Neural cell (in vitro differentiated cells): ENCODE results near the gene SLC2A5. TPM values are rescaled to one million over a fixed set of nuclear protein-coding genes. Genes with fewer than 3 reads are reported as not detected.

Experiments used
- H2AFZ ChIP-seq: fragments of 200-600, 300-800 bp; sonication (generic), shearing (Covaris generic); 2 replicates; pipeline ENCODE4 v1.6.0; 2014; ENCODE audit warnings: low read depth, mild to moderate bottlenecking, antibody characterized with exemption, low read length, moderate library complexity
- H3F3A ChIP-seq: fragments of 200-600 bp; shearing (Covaris generic); 2 replicates; pipeline ENCODE4 v1.6.1; 2016; ENCODE audit warnings: mild to moderate bottlenecking, moderate library complexity, mixed read lengths, antibody characterized with exemption, low read length; ENCODE audit not compliant: insufficient read depth, poor library complexity, severe bottlenecking
- H3K27ac ChIP-seq: fragments of 200-600, 300-800 bp; sonication (generic), shearing (Covaris generic); 2 replicates; pipeline ENCODE4 v1.5.1; 2014; ENCODE audit warnings: mild to moderate bottlenecking, low read length, moderate library complexity
- H3K27me3 ChIP-seq: fragments of 300-800, 200-600 bp; sonication (generic), shearing (Covaris generic); 2 replicates; pipeline ENCODE4 v1.6.0; 2014; ENCODE audit warnings: mild to moderate bottlenecking, low read depth, low read length, moderate library complexity; ENCODE audit not compliant: insufficient read depth
- H3K36me3 ChIP-seq: fragments of 300-800, 200-600 bp; sonication (generic), shearing (Covaris generic); 2 replicates; pipeline ENCODE4 v1.5.1; 2014; ENCODE audit warnings: mild to moderate bottlenecking, antibody characterized with exemption, low read length, moderate library complexity; ENCODE audit not compliant: insufficient read depth
- H3K4me2 ChIP-seq: fragments of 300-800, 200-600 bp; sonication (generic), shearing (Covaris generic); 2 replicates; pipeline ENCODE4 v1.6.0; 2014; ENCODE audit warnings: mild to moderate bottlenecking, low read length
- H3K4me3 ChIP-seq: fragments of 300-800, 200-600 bp; sonication (generic), shearing (Covaris generic); 2 replicates; pipeline ENCODE4 v1.5.1; 2014; ENCODE audit warnings: mild to moderate bottlenecking, low read length, moderate library complexity
- H3K79me2 ChIP-seq: fragments of 200-600 bp; shearing (Covaris generic); replicated peaks from 2 replicates; pipeline ENCODE4 v1.6.0; 2014; ENCODE audit warnings: mild to moderate bottlenecking, low read length, moderate library complexity; ENCODE audit not compliant: insufficient read depth
- H3K9ac ChIP-seq: fragments of 300-800, 200-600 bp; sonication (generic), shearing (Covaris generic); 2 replicates; pipeline ENCODE4 v1.6.1; 2016; ENCODE audit warnings: mild to moderate bottlenecking, low read length, mixed read lengths
- H3K9me2 ChIP-seq: fragments of 200-600 bp; shearing (Covaris generic); 2 replicates; pipeline ENCODE4 v1.6.1; 2016; ENCODE audit warnings: mild to moderate bottlenecking, low read length, mixed read lengths; ENCODE audit not compliant: insufficient read depth
- H3K9me3 ChIP-seq: fragments of 200-600, 300-800 bp; sonication (generic), shearing (Covaris generic); 2 replicates; pipeline ENCODE4 v1.6.1; 2016; ENCODE audit warnings: mild to moderate bottlenecking, mixed run types, low read length, moderate library complexity, mixed read lengths
- H4K20me1 ChIP-seq: fragments of 200-600 bp; shearing (Covaris generic); 2 replicates; pipeline ENCODE4 v1.6.1; 2016; ENCODE audit warnings: mild to moderate bottlenecking, mixed run types; ENCODE audit not compliant: insufficient read depth
- CTCF ChIP-seq: fragments of 450-650 bp; IDR thresholded peaks from 2 replicates; pipeline ENCODE4 v1.5.1; 2014; ENCODE audit warnings: antibody characterized with exemption, mild to moderate bottlenecking, moderate library complexity; ENCODE audit not compliant: poor library complexity, severe bottlenecking
- EP300 ChIP-seq: fragments of 450-650 bp; conservative IDR thresholded peaks from 2 replicates; pipeline ENCODE4 v1.6.1; 2014; ENCODE audit warnings: antibody characterized with exemption, mild to moderate bottlenecking, moderate library complexity; ENCODE audit not compliant: poor library complexity, severe bottlenecking
- EZH2 ChIP-seq: fragments of 200-600, 300-800 bp; shearing (Covaris generic), sonication (generic); IDR thresholded peaks from 2 replicates; pipeline ENCODE4 v1.6.1; 2014; ENCODE audit warnings: antibody characterized with exemption, low read length, borderline replicate concordance, mild to moderate bottlenecking; ENCODE audit not compliant: insufficient read depth, poor library complexity, severe bottlenecking
- MXI1 ChIP-seq: fragments of 450-650 bp; conservative IDR thresholded peaks from 2 replicates; pipeline ENCODE4 v1.6.1; 2014; ENCODE audit warnings: antibody characterized with exemption, mild to moderate bottlenecking; ENCODE audit not compliant: poor library complexity, severe bottlenecking
- POLR2AphosphoS5 ChIP-seq: IDR thresholded peaks from 2 replicates; pipeline ENCODE4 v1.6.1; 2012
- RAD21 ChIP-seq: fragments of 450-650 bp; conservative IDR thresholded peaks from 2 replicates; pipeline ENCODE4 v1.6.1; 2014; ENCODE audit warnings: antibody characterized with exemption, mild to moderate bottlenecking, moderate library complexity
- REST ChIP-seq: IDR thresholded peaks from 2 replicates; pipeline ENCODE4 v1.6.1; 2012; ENCODE audit warnings: borderline replicate concordance
- SMC3 ChIP-seq: fragments of 450-650 bp; conservative IDR thresholded peaks from 2 replicates; pipeline ENCODE4 v1.6.1; 2014; ENCODE audit warnings: antibody characterized with exemption, mild to moderate bottlenecking, moderate library complexity; ENCODE audit not compliant: poor library complexity
- TAF1 ChIP-seq: IDR thresholded peaks from 2 replicates; pipeline ENCODE4 v1.6.1; 2012; ENCODE audit warnings: low read depth
- polyA plus RNA-seq: library from polyadenylated mRNA; depleted of rRNA; stranded (reverse); fragments of >200 nt; gene quantifications from 2 replicates; pipeline ENCODE4 v1.2.3, GENCODE V29; 2014

Gene SLC2A5
- polyA plus RNA-seq, 1 donor from 2014 or later = not detected

- Histone ChIP-seq H4K20me1 (no peaks in the 10 kb centered on the region), H2AFZ (no peak overlapping the region), H3F3A (no peaks in the 10 kb centered on the region), H3K9me3 (peaks cover 7% of the 10 kb centered on the region), H3K9me2 (no peaks in the 10 kb centered on the region), H3K4me2 (no peak overlapping the region), H3K4me3 (no peak overlapping the region), H3K36me3 (no peaks in the 10 kb centered on the region), H3K27me3 (no peaks in the 10 kb centered on the region), H3K79me2 (no peaks in the 10 kb centered on the region), H3K27ac (no peak overlapping the region), H3K9ac (no peak overlapping the region)
- no peak for TF ChIP-seq CTCF
- no peak for TF ChIP-seq MXI1
- no peak for TF ChIP-seq EZH2
- TF ChIP-seq POLR2AphosphoS5 = no peak
- TF ChIP-seq RAD21 = no peak
- no peak for TF ChIP-seq SMC3
- TF ChIP-seq TAF1 = no peak
- no peak for TF ChIP-seq REST
- no peak for TF ChIP-seq EP300
These were observed 34.2 kb downstream of the SLC2A5 start for GRCh38 chr1:9035226-9035625.

- H4K20me1 ChIP-seq = no peaks in the 10 kb centered on the region
- H3K27me3 ChIP-seq = no peaks in the 10 kb centered on the region
- no peak for TF ChIP-seq TAF1
- no peak for TF ChIP-seq EZH2
- no peak for TF ChIP-seq SMC3
- no peak for TF ChIP-seq MXI1
- TF ChIP-seq RAD21 = no peak
- no peak for TF ChIP-seq POLR2AphosphoS5
- TF ChIP-seq CTCF = no peak
- TF ChIP-seq REST = no peak
- TF ChIP-seq EP300 = no peak
- no peak overlapping the region for H3K9ac ChIP-seq
- H3K79me2 ChIP-seq = no peaks in the 10 kb centered on the region
- peaks cover 7% of the 10 kb centered on the region for H3K9me3 ChIP-seq
- no peak overlapping the region for H2AFZ ChIP-seq
- H3K4me2 ChIP-seq = no peak overlapping the region
- no peak overlapping the region for H3K4me3 ChIP-seq
- H3K36me3 ChIP-seq = no peaks in the 10 kb centered on the region
- H3K9me2 ChIP-seq = no peaks in the 10 kb centered on the region
- H3F3A ChIP-seq = no peaks in the 10 kb centered on the region
- H3K27ac ChIP-seq = no peak overlapping the region
These were observed 36.1 kb downstream of the SLC2A5 start for GRCh38 chr1:9033363-9033762.
